ENCODE measurements around the gene LAMA5.

Gene LAMA5

GRCh38 chr20:62367136-62367632 is at the start of gene LAMA5:
TSS of gene LAMA5 (minus strand) at chr20:62367312. CDS start at chr20:62367245, 67 bp downstream.
- DNase-seq (ENCODE audit: low read depth), result no peak

GRCh38 chr20:62415354-62416111 is 48.4 kb upstream of the LAMA5 start:
- no peak for DNase-seq (ENCODE audit: low read depth)

GRCh38 chr20:62413896-62414481 is 46.9 kb upstream of the LAMA5 start:
- DNase-seq (ENCODE audit: low read depth), result no peak

- DNase-seq (ENCODE audit: low read depth), result no peak
Measured at GRCh38 chr20:62413025-62413570, 46.0 kb upstream of the LAMA5 start.

GRCh38 chr20:62412194-62413024 is 45.3 kb upstream of the LAMA5 start:
- no peak for DNase-seq (ENCODE audit: low read depth)

GRCh38 chr20:62411479-62412193 is 44.5 kb upstream of the LAMA5 start:
- no peak for DNase-seq (ENCODE audit: low read depth)

- DNase-seq (ENCODE audit: low read depth), result no peak
Measured at GRCh38 chr20:62410746-62411478, 43.8 kb upstream of the LAMA5 start.

- DNase-seq (ENCODE audit: low read depth), result no peak
Measured at GRCh38 chr20:62409931-62410745, 43.0 kb upstream of the LAMA5 start.

GRCh38 chr20:62409086-62409853 is 42.2 kb upstream of the LAMA5 start:
- no peak for DNase-seq (ENCODE audit: low read depth)

GRCh38 chr20:62408640-62409039 is 41.5 kb upstream of the LAMA5 start:
- no peak for DNase-seq (ENCODE audit: low read depth)

GRCh38 chr20:62408055-62408454 is 40.9 kb upstream of the LAMA5 start:
- DNase-seq (ENCODE audit: low read depth), result no peak

- peak; percentile 83 for DNase-seq (ENCODE audit: low read depth)
Measured at GRCh38 chr20:62407221-62407992, 40.3 kb upstream of the LAMA5 start, which contains the start of gene CABLES2. TSS of gene CABLES2 (minus strand) at chr20:62407285. CDS start at chr20:62407276, 9 bp downstream.

GRCh38 chr20:62406635-62407176 is 39.6 kb upstream of the LAMA5 start:
- DNase-seq (ENCODE audit: low read depth), result no peak

- DNase-seq (ENCODE audit: low read depth), result no peak
Measured at GRCh38 chr20:62405981-62406513, 38.9 kb upstream of the LAMA5 start.

GRCh38 chr20:62405108-62405980 is 38.2 kb upstream of the LAMA5 start:
- no peak for DNase-seq (ENCODE audit: low read depth)

GRCh38 chr20:62404761-62405107 is 37.6 kb upstream of the LAMA5 start:
- no peak for DNase-seq (ENCODE audit: low read depth)

- DNase-seq (ENCODE audit: low read depth), result no peak
Measured at GRCh38 chr20:62404112-62404665, 37.1 kb upstream of the LAMA5 start.
